OCI-M2 (cell line): ENCODE measurements around the gene TJP3.

Experiments
- DNase-seq: peaks from one replicate; lab custom pipeline; 2025; ENCODE audit not compliant: unreplicated experiment; lab: John Stamatoyannopoulos, UW

Gene TJP3

DNA sequence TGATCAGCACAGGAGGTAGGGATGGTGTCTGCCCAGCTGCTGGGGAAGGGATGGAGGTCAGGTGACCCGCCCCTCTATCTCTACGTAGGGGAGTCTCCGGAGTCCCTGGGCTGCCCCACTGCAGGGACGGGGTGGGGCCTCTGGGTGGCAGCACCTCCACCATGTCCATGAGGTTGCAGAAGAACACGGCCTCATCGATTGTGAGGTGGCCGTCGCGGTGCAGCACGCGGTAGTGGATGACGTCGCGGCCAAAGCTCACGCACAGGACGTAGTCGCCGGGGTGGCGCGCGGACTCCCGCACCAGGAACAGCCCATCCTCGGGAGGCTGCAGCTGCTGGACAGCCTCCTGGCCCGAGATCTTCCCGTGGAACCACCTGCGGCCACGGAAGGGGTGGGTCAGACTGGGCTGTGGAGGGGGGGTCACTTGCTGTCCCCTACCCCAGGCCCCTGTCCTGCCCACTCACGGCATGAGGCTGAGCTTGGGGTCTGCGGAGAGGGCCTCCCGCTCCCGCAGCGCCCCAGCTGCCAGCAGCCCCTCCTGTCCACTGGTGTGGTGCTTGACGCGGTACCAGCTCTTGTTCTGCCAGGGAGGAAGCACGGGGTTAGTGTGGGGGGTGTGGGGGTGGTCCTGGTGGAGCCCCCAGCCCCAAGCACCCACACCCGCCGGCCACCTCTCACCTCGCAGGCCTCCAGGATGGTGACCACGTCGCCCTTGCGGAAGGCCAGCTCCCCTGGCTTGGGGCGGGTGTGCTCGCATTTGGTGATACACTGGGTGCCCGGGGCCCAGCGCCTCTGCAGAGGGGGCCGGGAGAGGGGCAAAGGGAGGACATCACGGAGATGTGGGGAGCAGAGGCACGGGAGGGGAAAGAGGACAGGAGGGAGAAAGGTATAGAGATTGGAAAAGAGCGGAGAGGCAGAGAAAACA, 75.7 kb downstream of the TJP3 start:
- DNase-seq = no peak

DNA sequence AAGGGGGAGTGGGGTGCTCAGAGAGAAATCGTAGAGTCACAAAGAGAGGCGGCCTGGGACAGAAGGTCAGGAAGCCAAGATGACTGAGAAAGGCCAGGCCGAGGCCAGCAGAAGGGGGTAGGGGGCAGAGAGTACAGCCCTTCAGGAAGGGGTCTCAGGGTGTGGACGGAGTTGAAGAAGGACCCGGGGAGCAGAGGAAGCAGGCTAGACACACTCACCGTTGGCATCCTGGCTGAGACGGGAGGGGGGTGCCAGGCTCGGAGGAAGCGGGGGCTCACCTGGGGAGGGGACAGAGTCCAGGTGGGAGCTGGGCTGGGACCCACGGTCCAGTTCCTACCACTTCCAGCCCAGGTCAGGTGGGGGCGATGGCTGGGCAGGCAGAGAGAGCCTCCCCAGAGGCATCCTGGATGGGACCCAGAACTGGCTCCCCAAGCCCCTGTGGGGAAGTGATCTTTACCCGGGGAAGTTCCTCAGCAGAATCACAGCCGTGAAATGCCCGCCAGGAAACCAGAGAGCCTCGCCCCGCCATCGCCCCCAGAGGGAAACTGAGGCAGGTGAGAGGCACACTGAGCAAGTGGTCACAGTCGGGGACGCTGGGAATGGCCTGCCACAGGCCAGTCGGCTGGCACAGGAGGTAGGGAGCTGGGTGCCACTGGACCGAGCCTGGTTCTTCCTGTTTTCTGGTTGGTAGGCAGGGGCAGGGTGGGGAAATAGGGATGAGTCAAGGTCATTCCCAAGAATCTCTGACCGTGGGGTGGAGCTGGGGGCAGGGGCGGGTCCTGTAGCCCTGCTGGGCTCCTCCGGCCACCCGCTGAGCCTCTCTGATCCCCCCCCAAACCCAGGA, 76.6 kb downstream of the TJP3 start:
- DNase-seq = no peak

DNA sequence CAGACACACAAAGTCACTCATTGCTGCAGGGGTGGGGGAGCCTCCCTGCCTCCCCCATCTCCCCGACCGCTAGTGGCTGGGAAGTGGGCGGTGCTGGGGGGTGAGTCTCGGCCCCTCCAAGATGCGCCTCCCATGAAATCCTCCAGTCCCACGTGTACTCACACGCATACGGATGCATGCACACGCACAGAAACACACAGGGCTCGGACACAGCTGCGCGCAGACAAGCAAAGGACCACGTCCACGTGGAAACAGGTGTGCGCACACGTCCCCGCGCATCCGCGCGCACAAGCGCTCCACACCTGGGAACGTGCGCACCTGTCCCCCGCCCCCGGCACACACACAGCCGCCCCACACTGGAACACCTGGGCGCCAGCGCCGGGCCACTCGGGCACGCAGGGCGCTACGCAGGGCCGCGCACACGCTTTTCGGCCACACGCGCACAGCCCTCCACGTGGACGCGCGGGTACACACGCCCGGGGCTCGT, 77.3 kb downstream of the TJP3 start:
- DNase-seq = no peak

DNA sequence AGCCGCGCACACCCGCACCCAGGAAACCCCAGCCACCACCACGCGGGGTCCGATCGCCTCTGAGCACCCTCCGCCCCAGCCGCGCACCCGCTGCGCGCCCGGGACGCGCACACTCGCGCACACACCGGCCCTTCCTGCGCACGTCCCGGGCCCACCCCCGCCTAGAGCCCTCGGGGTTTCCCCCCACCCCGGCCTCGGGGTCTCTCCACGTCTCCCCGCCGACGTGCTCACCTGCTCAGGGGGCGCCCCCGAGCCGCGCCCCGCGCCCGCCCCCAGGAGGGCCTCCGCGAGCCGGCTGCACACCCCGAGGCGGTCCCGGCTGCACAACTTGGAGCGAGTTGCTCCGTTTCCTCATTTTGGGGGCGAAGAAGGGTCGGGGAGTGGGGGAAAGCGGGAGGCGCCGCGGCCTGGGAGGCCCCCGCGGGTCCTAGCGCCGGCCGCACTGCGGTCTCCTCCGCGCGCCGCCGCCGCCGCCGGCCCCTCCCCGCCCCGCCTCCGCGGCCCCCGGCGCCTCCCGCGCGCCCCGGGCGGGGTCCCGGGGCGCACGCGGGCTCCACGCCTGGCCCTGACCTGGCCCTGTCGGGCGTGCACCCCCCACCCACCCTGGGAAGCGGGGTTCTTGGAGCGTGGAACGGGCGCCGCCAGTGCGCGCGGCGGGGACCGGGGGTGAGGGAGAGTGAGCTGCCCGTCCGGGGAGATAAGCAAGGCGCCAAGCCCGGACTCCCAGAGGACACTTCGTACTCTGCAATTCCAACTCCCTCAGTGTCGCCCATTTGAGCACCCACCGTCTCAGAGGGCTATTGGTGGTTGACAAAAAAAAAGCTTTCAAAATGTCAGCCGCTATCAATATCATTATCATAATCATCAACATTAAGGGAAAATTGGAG, 78.0 kb downstream of the TJP3 start, which contains the start of gene MATK:
Gene MATK (minus strand): TSS at position 444 of the 887 bp plus-strand sequence. CDS start 1,246 bp downstream, outside the sequence.
- DNase-seq = no peak

DNA sequence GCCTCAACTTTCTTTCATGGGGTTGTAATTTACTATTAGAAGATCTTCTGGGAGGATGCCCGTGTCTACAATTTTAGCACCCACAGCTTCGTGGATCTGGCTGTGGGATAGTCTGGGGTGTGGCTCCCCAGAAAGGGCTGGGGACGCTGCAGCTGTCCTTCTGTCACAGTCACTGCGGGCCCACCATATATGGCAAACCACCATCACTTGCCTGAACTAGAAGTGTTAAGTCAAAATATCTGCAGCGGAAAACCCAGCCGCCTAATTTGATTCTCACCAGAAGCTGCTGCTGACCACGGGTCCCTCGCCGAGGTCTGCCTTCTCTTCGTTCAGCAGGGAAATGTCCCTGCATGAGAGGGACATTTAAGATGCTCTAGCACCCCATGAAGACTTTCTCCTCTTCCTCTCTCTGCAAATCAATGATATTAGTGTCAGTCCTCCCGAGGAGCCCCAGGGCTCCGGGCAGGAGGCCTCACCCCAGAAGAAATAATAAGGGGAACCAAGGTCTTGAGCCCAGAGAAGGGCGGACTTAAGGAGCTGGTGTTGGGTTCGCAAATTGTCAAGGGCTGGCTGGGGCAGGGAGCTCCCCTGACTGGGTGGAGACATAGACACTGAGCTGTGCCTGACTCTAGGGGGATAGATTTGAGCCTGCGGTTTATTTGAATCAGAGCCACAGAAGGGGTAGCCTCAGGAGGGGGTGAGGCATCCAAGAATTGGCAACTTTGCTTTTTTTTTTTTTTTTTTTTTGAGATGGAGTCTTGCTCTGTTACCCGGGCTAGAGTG, 81.0 kb downstream of the TJP3 start:
- DNase-seq = no peak

DNA sequence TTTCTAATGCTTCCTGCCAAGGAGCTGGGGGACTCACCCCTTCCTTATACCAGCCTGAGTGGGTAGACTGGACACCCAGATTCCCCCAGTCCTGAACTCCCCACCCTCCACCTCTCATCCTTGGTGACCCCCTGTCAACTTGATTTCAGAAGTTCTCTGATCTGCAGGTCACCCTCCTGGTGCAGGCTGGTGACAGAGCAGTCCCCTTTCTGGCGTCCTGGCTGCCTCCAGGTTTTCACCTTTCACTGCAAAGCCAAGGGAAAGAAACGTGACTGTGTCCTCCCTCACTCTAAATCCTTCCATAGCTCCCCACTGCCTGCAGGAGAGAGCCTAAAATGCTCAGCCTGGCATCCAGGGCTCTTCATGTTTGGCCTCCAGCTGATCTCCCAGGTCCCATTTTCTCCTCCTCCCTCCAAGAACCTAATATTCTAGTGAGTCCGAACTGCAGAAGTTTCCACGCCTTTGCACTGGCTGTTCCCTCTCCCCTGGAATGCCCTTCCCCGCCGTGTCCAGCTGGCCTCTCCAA, 82.1 kb downstream of the TJP3 start:
- no peak for DNase-seq

DNA sequence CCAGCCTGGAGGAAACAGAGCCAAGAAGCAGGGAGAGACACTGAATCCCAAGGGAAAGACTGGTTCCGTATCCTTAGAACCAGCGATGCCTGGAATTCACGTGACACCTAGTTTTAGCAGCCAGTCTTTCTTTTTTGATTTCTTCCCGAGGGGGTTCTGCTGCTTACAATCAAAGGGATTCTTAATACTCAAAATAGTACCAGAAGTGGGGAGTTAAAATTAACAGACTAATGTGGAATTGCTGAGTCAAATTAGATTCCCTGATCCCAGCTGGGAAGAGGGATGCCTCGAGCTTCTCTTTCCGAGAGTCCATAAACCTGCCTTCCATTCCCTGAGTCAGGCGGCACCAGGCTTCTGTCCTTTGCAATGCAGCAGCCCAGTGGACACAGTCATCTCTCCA, 82.8 kb downstream of the TJP3 start:
- no peak for DNase-seq

DNA sequence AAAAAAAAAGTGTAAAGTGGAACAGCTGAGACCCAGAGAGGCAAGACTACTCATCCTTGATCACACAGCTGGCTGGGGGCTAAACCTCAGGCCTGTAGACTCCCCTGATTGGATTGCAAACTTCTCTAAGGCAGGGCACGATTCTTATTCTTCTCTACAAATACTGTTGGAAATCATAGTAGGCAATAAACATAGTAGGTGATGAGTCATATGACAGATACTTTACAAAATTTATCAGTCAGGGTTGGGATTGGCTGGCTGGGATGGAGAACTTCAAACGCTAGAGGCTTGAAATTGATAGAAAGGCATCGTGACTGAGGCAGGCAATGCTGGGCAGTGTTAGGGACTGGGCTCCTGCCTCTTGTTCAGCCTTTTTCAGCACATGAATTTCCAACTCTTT, 83.9 kb downstream of the TJP3 start:
- no peak for DNase-seq

DNA sequence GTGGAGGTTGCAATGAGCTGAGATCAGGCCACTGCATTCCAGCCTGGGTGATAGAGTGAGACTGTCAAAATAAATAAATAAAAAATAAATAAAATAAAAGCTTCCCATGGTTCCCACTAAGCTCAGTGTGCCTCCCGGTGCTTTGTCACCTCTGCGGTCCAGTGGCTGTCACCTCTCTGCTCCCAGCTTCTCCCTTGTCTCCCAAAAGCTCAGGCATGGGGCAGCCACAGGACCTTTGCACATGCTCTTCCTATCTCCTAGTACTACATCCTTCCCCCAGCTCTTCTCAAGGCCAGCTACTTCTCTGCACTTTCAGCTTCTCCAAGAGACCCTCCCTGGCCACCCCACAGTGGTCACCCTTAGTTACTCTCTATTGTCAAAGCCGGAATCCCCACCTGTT, 85.6 kb downstream of the TJP3 start:
- no peak for DNase-seq

DNA sequence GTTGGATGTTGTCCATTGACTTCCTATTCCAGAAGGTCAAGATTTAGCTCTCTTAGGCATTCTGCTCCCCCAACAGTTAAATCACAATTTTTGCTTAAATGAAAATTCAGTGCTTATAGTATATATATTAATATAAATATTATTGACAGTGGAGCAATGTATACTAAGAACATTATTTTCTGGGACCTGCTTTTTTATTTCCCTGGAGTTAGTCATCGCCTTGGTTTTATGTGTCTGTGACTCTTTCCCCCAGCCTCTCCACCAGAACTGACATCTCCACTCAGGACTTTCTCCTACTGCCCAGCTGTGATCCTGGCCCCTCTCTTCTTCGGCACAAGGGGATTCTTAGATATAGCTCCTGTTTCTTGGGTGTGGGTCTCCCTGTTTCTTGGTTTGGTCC, 88.2 kb downstream of the TJP3 start:
- DNase-seq = no peak

DNA sequence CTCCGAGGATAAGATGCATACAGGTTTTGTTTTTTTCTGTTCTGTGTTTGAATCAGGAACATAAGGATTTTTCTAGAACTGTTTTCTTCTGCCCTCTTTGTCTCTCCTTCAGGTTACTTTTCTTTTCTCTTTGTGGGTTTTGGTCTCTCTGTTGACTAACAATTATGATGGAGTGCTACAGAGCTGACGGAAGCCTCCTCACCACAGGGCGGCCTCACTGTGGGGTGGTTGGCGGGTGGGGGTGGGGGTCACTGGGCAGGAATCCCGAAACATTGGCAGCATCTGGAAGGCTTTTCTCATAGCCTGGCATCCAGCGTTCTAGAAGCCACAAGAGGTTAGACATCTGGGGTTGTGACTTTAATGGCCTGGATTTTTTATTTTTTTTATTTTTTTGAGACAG, 90.0 kb downstream of the TJP3 start:
- DNase-seq = no peak
